IPS-18a (cell line): ENCODE results near the gene GRSF1.
"Not testable (repeated sequence)": the region's sequence is repeated elsewhere in the genome, so short reads cannot be mapped to it uniquely, and the experiment has no call there.

Source experiments
- H3K27ac ChIP-seq: one replicate; pipeline ENCODE4 v1.5.1; 2013; ENCODE audit warnings: low read length
- H3K27me3 ChIP-seq: one replicate; pipeline ENCODE4 v1.6.1; 2013; ENCODE audit warnings: mild to moderate bottlenecking, low read length; ENCODE audit not compliant: control insufficient read depth, insufficient read depth
- H3K36me3 ChIP-seq: one replicate; pipeline ENCODE4 v1.6.1; 2013; ENCODE audit warnings: low read depth, low read length; ENCODE audit not compliant: control insufficient read depth
- H3K4me1 ChIP-seq: one replicate; pipeline ENCODE4 v1.6.1; 2013; ENCODE audit warnings: low read depth, low read length; ENCODE audit not compliant: control insufficient read depth
- H3K4me3 ChIP-seq: one replicate; pipeline ENCODE4 v1.5.1; 2013; ENCODE audit warnings: low read length
- H3K9ac ChIP-seq: one replicate; pipeline ENCODE4 v1.6.1; 2013; ENCODE audit warnings: mild to moderate bottlenecking, low read length, moderate library complexity
- H3K9me3 ChIP-seq: one replicate; pipeline ENCODE4 v1.6.1; 2013; ENCODE audit warnings: low read depth, low read length; ENCODE audit not compliant: control insufficient read depth

The GRSF1 gene

GRCh38 chr4:70787496-70787895 lies 52.2 kb downstream of the GRSF1 start:
- no peak overlapping the region for H3K27ac ChIP-seq
- H3K27me3 ChIP-seq: no peaks in the 10 kb centered on the region
- no peaks in the 10 kb centered on the region for H3K9me3 ChIP-seq
- no peak overlapping the region for H3K4me3 ChIP-seq
- no peak overlapping the region for H3K9ac ChIP-seq
- peaks cover 31% of the 10 kb centered on the region for H3K36me3 ChIP-seq
- H3K4me1 ChIP-seq: no peaks in the 10 kb centered on the region

- Histone ChIP-seq H3K9me3 (no peaks in the 10 kb centered on the region), H3K9ac (no peak overlapping the region), H3K27ac (no peak overlapping the region), H3K4me3 (no peak overlapping the region), H3K27me3 (no peaks in the 10 kb centered on the region), H3K36me3 (peaks cover 14% of the 10 kb centered on the region), H3K4me1 (no peaks in the 10 kb centered on the region)
Observed at GRCh38 chr4:70783096-70783495, 56.6 kb downstream of the GRSF1 start.

DNA sequence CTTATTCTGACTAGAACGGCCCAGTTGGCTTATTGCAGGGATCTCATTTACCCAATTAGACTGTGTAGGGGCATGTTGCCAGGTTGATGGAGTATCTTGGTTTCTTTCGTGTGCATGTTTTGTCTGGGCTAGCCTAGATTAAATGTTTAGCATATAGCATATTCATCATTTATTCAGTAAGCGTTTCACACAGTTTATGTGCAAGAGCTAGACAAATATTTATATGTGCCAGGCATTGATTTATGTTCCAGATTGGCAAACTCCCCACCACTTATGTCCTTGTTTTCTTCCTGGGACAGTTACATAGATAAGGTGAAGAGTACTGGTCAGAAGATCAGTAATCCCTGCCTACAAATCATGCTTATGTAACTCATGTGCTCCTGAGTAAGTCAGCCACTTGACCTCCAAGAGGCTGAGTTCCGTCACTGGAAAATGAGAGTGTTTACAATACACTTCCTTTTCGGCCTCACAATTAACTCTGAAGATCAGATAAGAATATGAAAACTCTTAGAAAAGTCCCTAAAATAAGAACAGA lies 60.7 kb downstream of the GRSF1 start:
- H3K36me3 ChIP-seq: peaks cover 4% of the 10 kb centered on the region
- H3K9ac ChIP-seq: no peak overlapping the region
- no peaks in the 10 kb centered on the region for H3K9me3 ChIP-seq
- no peak overlapping the region for H3K27ac ChIP-seq
- H3K4me3 ChIP-seq: no peak overlapping the region
- no peaks in the 10 kb centered on the region for H3K4me1 ChIP-seq
- H3K27me3 ChIP-seq: no peaks in the 10 kb centered on the region

GRCh38 chr4:70772929-70773555 lies 66.6 kb downstream of the GRSF1 start:
- Histone ChIP-seq H3K4me3 (no peak overlapping the region), H3K36me3 (peaks cover 4% of the 10 kb centered on the region), H3K9ac (no peak overlapping the region), H3K27ac (no peak overlapping the region), H3K27me3 (no peaks in the 10 kb centered on the region), H3K4me1 (no peaks in the 10 kb centered on the region), H3K9me3 (no peaks in the 10 kb centered on the region)

DNA sequence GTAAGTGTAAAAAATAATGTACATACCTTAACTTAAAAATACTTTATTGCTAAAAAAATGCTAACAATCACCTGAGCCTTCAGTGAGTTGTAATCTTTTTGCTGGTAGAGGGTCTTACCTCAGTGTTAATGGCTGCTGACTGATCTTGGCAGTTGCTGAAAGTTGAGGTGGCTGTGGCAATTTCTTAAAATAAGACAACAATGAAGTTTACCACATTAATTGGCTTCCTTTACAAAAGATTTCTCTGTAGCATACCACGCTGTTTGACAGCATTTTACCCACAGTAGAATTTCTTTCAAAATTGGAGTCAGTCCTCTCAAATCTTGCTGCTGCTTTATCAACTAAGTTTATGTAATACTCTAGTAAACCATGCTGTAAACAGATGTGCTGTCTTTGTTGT lies 70.3 kb downstream of the GRSF1 start:
- not testable (repeated sequence) for H3K27me3 ChIP-seq, H3K9me3 ChIP-seq, H3K4me3 ChIP-seq, H3K36me3 ChIP-seq, H3K27ac ChIP-seq, H3K4me1 ChIP-seq, H3K9ac ChIP-seq

DNA sequence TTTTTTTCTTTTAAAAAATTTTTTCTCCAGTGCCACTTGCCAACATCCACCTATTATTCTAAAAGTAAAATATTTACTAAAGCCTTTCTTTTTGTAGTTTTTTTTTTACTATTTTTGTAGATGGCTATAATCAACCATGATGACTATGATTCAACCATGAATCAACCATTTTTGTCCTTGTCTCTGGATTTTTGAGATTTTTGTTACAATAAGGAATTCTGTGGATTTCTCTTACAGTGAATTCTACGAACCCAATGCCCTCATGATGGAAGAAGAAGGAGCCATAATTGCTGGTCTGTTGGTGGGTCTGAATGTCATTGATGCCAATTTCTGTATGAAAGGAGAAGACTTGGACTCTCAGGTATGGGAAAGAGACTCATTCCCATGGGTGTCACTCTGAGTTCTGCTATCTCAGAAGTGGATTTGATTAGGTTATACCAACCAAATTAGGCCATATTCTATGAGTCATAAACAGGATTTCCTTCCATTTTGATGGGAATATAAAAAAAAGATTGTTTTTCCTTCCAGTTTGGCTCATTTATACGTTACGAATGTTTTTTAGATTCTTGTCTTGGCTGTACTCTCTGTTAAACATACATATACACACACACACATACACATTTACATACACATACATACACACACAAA lies 71.3 kb downstream of the GRSF1 start:
- H3K4me1 ChIP-seq: no peaks in the 10 kb centered on the region
- H3K4me3 ChIP-seq: no peak overlapping the region
- no peak overlapping the region for H3K9ac ChIP-seq
- H3K36me3 ChIP-seq: peaks cover 8% of the 10 kb centered on the region
- H3K27me3 ChIP-seq: no peaks in the 10 kb centered on the region
- no peaks in the 10 kb centered on the region for H3K9me3 ChIP-seq
- H3K27ac ChIP-seq: no peak overlapping the region
